ENCODE data around the gene SLC18A3.

DNA sequence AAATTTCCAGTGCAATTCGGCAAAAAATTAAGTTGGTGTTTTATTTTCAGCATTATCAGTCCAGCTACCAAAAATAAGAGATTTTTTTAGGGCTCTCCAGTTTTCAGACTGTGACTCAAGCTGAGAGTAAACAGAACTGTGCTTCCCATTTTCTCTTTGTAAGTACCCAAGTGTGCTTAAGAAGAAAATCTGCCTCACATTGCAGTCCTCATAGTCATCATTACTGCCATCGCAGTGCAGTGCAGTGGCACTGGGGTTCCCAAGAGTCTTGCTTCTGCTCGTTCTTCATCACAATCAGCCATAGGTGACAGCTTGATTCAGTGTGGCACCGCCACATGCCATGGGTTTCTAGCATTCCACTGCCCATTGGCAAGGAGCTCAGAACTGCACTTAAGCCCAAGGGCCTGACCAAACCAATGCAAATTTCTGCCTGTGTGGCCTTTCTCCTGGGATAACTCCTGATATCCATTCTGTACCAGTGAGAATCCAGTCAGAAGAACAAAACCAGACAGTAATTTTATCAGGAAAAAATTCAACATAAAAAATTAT, 45.6 kb upstream of the SLC18A3 start:
- TF ChIP-seq, protein P1, sequence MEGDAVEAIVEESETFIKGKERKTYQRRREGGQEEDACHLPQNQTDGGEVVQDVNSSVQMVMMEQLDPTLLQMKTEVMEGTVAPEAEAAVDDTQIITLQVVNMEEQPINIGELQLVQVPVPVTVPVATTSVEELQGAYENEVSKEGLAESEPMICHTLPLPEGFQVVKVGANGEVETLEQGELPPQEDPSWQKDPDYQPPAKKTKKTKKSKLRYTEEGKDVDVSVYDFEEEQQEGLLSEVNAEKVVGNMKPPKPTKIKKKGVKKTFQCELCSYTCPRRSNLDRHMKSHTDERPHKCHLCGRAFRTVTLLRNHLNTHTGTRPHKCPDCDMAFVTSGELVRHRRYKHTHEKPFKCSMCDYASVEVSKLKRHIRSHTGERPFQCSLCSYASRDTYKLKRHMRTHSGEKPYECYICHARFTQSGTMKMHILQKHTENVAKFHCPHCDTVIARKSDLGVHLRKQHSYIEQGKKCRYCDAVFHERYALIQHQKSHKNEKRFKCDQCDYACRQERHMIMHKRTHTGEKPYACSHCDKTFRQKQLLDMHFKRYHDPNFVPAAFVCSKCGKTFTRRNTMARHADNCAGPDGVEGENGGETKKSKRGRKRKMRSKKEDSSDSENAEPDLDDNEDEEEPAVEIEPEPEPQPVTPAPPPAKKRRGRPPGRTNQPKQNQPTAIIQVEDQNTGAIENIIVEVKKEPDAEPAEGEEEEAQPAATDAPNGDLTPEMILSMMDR (IDR thresholded peaks at IDR 0.05), result no peak
- TF ChIP-seq REST (IDR thresholded peaks at IDR 0.05; ENCODE audit: insufficient read depth in 1 of 2, low read depth in 2 of 2, low read length in 1 of 2) (no peak), POLR2AphosphoS5 (IDR thresholded peaks at IDR 0.05; ENCODE audit: low read depth, low read length) (no peak), SIN3A (IDR thresholded peaks at IDR 0.05; ENCODE audit: borderline replicate concordance, insufficient read depth, low read depth, low read length) (no peak), TCF7L2 (IDR thresholded peaks at IDR 0.05; ENCODE audit: low read depth, low read length) (no peak)
